Measurements from ENCODE around the gene BSND.

DNA sequence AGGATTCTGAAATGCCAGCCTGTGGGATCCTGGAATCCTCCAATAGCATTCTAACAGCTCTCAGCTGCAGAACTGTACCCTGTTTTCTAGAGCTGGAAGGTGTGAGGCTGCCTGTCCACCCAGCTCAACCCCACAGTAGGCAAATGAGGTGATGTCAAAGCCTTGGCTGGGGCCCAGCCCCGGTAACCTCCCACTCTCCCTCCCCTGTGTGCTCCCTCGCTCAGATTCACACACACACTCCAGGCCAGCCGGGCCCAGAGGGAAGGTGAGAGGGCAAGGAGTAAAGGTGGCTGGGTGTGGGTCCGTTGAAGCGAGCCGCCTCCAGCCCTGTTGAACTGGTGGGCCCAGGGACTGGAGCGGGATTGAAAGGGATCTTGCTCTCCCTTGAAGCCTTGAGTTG lies at the start of gene BSND:
- TF ChIP-seq, protein P1, sequence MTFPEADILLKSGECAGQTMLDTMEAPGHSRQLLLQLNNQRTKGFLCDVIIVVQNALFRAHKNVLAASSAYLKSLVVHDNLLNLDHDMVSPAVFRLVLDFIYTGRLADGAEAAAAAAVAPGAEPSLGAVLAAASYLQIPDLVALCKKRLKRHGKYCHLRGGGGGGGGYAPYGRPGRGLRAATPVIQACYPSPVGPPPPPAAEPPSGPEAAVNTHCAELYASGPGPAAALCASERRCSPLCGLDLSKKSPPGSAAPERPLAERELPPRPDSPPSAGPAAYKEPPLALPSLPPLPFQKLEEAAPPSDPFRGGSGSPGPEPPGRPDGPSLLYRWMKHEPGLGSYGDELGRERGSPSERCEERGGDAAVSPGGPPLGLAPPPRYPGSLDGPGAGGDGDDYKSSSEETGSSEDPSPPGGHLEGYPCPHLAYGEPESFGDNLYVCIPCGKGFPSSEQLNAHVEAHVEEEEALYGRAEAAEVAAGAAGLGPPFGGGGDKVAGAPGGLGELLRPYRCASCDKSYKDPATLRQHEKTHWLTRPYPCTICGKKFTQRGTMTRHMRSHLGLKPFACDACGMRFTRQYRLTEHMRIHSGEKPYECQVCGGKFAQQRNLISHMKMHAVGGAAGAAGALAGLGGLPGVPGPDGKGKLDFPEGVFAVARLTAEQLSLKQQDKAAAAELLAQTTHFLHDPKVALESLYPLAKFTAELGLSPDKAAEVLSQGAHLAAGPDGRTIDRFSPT (tag by site-specific recombination; IDR thresholded peaks at IDR 0.05) = no peak
- no peak for TF ChIP-seq HOXA7 (CRISPR knock-in tag; IDR thresholded peaks at IDR 0.05; ENCODE audit: borderline replicate concordance)
- no peak for TF ChIP-seq FEZF1 (tag by site-specific recombination; IDR thresholded peaks at IDR 0.05)
- TF ChIP-seq, protein P2, sequence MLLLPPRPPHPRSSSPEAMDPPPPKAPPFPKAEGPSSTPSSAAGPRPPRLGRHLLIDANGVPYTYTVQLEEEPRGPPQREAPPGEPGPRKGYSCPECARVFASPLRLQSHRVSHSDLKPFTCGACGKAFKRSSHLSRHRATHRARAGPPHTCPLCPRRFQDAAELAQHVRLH (tag by site-specific recombination; IDR thresholded peaks at IDR 0.05) = no peak
- TF ChIP-seq, protein P3, sequence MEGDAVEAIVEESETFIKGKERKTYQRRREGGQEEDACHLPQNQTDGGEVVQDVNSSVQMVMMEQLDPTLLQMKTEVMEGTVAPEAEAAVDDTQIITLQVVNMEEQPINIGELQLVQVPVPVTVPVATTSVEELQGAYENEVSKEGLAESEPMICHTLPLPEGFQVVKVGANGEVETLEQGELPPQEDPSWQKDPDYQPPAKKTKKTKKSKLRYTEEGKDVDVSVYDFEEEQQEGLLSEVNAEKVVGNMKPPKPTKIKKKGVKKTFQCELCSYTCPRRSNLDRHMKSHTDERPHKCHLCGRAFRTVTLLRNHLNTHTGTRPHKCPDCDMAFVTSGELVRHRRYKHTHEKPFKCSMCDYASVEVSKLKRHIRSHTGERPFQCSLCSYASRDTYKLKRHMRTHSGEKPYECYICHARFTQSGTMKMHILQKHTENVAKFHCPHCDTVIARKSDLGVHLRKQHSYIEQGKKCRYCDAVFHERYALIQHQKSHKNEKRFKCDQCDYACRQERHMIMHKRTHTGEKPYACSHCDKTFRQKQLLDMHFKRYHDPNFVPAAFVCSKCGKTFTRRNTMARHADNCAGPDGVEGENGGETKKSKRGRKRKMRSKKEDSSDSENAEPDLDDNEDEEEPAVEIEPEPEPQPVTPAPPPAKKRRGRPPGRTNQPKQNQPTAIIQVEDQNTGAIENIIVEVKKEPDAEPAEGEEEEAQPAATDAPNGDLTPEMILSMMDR (tag by site-specific recombination; IDR thresholded peaks at IDR 0.05) = no peak
- TF ChIP-seq, protein P4, sequence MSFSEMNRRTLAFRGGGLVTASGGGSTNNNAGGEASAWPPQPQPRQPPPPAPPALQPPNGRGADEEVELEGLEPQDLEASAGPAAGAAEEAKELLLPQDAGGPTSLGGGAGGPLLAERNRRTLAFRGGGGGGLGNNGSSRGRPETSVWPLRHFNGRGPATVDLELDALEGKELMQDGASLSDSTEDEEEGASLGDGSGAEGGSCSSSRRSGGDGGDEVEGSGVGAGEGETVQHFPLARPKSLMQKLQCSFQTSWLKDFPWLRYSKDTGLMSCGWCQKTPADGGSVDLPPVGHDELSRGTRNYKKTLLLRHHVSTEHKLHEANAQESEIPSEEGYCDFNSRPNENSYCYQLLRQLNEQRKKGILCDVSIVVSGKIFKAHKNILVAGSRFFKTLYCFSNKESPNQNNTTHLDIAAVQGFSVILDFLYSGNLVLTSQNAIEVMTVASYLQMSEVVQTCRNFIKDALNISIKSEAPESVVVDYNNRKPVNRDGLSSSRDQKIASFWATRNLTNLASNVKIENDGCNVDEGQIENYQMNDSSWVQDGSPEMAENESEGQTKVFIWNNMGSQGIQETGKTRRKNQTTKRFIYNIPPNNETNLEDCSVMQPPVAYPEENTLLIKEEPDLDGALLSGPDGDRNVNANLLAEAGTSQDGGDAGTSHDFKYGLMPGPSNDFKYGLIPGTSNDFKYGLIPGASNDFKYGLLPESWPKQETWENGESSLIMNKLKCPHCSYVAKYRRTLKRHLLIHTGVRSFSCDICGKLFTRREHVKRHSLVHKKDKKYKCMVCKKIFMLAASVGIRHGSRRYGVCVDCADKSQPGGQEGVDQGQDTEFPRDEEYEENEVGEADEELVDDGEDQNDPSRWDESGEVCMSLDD (tag by site-specific recombination; IDR thresholded peaks at IDR 0.05) = no peak
- no peak for TF ChIP-seq HOXC10 (CRISPR knock-in tag; IDR thresholded peaks at IDR 0.05)

All from HEK293 (cell line).